Measurements from ENCODE around the gene KIF5A.

DNA sequence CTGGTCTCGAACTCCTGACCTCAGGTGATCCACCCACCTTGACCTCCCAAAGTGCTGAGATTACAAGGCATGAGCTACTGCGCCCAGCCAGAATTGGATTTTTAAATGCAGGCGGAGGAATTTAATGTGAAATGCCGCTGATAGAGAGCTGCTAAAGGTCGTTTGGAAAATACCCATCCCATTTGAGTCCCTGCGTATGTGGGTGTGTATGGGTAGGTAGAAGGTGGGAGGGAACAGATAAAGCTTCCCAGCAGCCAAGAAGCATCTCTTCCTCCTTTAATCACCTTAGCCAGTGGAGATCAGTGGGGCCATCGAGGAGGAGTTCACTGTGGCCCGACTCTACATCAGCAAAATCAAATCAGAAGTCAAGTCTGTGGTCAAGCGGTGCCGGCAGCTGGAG lies 25.0 kb downstream of the KIF5A start:
- TF ChIP-seq, protein P1, sequence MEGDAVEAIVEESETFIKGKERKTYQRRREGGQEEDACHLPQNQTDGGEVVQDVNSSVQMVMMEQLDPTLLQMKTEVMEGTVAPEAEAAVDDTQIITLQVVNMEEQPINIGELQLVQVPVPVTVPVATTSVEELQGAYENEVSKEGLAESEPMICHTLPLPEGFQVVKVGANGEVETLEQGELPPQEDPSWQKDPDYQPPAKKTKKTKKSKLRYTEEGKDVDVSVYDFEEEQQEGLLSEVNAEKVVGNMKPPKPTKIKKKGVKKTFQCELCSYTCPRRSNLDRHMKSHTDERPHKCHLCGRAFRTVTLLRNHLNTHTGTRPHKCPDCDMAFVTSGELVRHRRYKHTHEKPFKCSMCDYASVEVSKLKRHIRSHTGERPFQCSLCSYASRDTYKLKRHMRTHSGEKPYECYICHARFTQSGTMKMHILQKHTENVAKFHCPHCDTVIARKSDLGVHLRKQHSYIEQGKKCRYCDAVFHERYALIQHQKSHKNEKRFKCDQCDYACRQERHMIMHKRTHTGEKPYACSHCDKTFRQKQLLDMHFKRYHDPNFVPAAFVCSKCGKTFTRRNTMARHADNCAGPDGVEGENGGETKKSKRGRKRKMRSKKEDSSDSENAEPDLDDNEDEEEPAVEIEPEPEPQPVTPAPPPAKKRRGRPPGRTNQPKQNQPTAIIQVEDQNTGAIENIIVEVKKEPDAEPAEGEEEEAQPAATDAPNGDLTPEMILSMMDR (conservative IDR thresholded peaks at IDR 0.05; ENCODE audit: low read depth, low read length) = no peak
- no peak for TF ChIP-seq POLR2A (IDR thresholded peaks at IDR 0.05; ENCODE audit: low read depth, low read length)
- TF ChIP-seq MAFK (IDR thresholded peaks at IDR 0.05; ENCODE audit: low read depth, low read length) = no peak
- TF ChIP-seq SMC3 (IDR thresholded peaks at IDR 0.05; ENCODE audit: low read depth, low read length) = no peak
- TF ChIP-seq CHD1 (IDR thresholded peaks at IDR 0.05; ENCODE audit: low read depth, low read length) = no peak
- TF ChIP-seq, protein P2, sequence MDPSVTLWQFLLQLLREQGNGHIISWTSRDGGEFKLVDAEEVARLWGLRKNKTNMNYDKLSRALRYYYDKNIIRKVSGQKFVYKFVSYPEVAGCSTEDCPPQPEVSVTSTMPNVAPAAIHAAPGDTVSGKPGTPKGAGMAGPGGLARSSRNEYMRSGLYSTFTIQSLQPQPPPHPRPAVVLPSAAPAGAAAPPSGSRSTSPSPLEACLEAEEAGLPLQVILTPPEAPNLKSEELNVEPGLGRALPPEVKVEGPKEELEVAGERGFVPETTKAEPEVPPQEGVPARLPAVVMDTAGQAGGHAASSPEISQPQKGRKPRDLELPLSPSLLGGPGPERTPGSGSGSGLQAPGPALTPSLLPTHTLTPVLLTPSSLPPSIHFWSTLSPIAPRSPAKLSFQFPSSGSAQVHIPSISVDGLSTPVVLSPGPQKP (IDR thresholded peaks at IDR 0.05; ENCODE audit: borderline replicate concordance, low read depth, low read length) = no peak
- TF ChIP-seq, protein P3, sequence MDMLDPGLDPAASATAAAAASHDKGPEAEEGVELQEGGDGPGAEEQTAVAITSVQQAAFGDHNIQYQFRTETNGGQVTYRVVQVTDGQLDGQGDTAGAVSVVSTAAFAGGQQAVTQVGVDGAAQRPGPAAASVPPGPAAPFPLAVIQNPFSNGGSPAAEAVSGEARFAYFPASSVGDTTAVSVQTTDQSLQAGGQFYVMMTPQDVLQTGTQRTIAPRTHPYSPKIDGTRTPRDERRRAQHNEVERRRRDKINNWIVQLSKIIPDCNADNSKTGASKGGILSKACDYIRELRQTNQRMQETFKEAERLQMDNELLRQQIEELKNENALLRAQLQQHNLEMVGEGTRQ (IDR thresholded peaks at IDR 0.05; ENCODE audit: low read depth, low read length) = no peak
- TF ChIP-seq RFX5 (IDR thresholded peaks at IDR 0.05; ENCODE audit: low read depth, low read length) = no peak
- no peak for TF ChIP-seq NFE2L2 (IDR thresholded peaks at IDR 0.05; ENCODE audit: low read depth, low read length)
- TF ChIP-seq MXI1 (IDR thresholded peaks at IDR 0.05; ENCODE audit: borderline replicate concordance, low read depth, low read length) = no peak
- TF ChIP-seq RCOR1 (IDR thresholded peaks at IDR 0.05; ENCODE audit: insufficient replicate concordance, low read length) = no peak
- no peak for TF ChIP-seq BHLHE40 (IDR thresholded peaks at IDR 0.05; ENCODE audit: low read depth, low read length)
